HFFc6 (cell line): ENCODE measurements around the gene KDM2B. TPM values are rescaled to one million over a fixed set of nuclear protein-coding genes. Genes with fewer than 3 reads are reported as not detected.

Experiments used
- DNase-seq: peaks from one replicate; pipeline ENCODE4 v3.0.0-alpha.2; 2018
- H3K27ac Mint-ChIP-seq: 2 replicates; pipeline ENCODE4 v1.8.0; 2020; ENCODE audit warnings: mild to moderate bottlenecking, mixed read lengths
- H3K27me3 Mint-ChIP-seq: 2 replicates; pipeline ENCODE4 v1.8.0; 2021; ENCODE audit warnings: mild to moderate bottlenecking, moderate library complexity, mixed read lengths; ENCODE audit not compliant: insufficient read depth
- H3K36me3 Mint-ChIP-seq: 2 replicates; pipeline ENCODE4 v1.8.0; 2021; ENCODE audit warnings: low read depth, mixed read lengths
- H3K4me1 Mint-ChIP-seq: 2 replicates; pipeline ENCODE4 v1.8.0; 2020; ENCODE audit warnings: low read depth, mixed read lengths
- H3K4me3 Mint-ChIP-seq: 2 replicates; pipeline ENCODE4 v1.8.0; 2020; ENCODE audit warnings: mild to moderate bottlenecking, moderate library complexity, mixed read lengths
- H3K9me3 Mint-ChIP-seq: 2 replicates; pipeline ENCODE4 v1.8.0; 2020; ENCODE audit warnings: mild to moderate bottlenecking, mixed read lengths
- CTCF ChIP-seq: fragments of 200-600 bp; sonication (generic); IDR thresholded peaks from 2 replicates; pipeline ENCODE4 v1.5.0; 2021; ENCODE audit warnings: antibody characterized with exemption, mild to moderate bottlenecking
- long read RNA-seq: library from polyadenylated mRNA; unstranded; transcript quantifications from one replicate; pipeline ENCODE4 v2.0.0, GENCODE V29; 2019
- total RNA-seq, 6 experiments: library from RNA; stranded (reverse); fragmentation: NEBNext Ultra II Directional; extraction: Animal tissue kit (Norgen Biotek cat#: 25700); gene quantifications; 2 replicates in 1 of 6; 3 replicates in 5 of 6; pipeline ENCODE4 v1.2.3, GENCODE V29; 2021

Gene KDM2B
- total RNA-seq: 10 to 100 TPM; 15.4 to 24.0 (median 21.5) TPM
- long read RNA-seq, partial matches to known transcripts: 1 of 2 reads
- long read RNA-seq, other reads (novel, unspliced or antisense): 1 of 2 reads

GRCh38 chr12:121580959-121581685 is at the start of gene KDM2B:
Gene KDM2B (minus strand): TSS chr12:121581023. CDS start chr12:121580911, 112 bp downstream.
- Mint-ChIP-seq H3K27ac (peak within 1 kb of the TSS; percentile 92), H3K4me3 (peak within 1 kb of the TSS; percentile 92), H3K4me1 (peaks cover 44% of the 10 kb centered on the region), H3K36me3 (no peaks in the 10 kb centered on the region), H3K9me3 (no peaks in the 10 kb centered on the region), H3K27me3 (peaks cover 5% of the 10 kb centered on the region; the same call in 1 of the 2 replicates)
- peak; percentile 31 for DNase-seq
- TF ChIP-seq CTCF: no peak

GRCh38 chr12:121628536-121628935 is 47.7 kb upstream of the KDM2B start:
- peaks cover 10% of the 10 kb centered on the region; the same call in 1 of the 2 replicates for H3K36me3 Mint-ChIP-seq
- DNase-seq: no peak
- peaks cover 51% of the 10 kb centered on the region for H3K4me1 Mint-ChIP-seq
- H3K27me3 Mint-ChIP-seq: peaks cover under 1% of the 10 kb centered on the region; the same call in 1 of the 2 replicates
- H3K27ac Mint-ChIP-seq: peak overlapping the region; percentile 89
- peak overlapping the region; percentile 93 for H3K4me3 Mint-ChIP-seq
- TF ChIP-seq CTCF: no peak
- H3K9me3 Mint-ChIP-seq: no peaks in the 10 kb centered on the region

- Mint-ChIP-seq H3K9me3 (no peaks in the 10 kb centered on the region), H3K36me3 (peaks cover 10% of the 10 kb centered on the region; the same call in 1 of the 2 replicates), H3K27me3 (peaks cover 3% of the 10 kb centered on the region; the same call in 1 of the 2 replicates), H3K27ac (peak overlapping the region; percentile 89), H3K4me1 (peaks cover 51% of the 10 kb centered on the region), H3K4me3 (peak overlapping the region; percentile 93)
- no peak for TF ChIP-seq CTCF
- no peak for DNase-seq
Measured at GRCh38 chr12:121628037-121628436, 47.2 kb upstream of the KDM2B start.

- Mint-ChIP-seq H3K4me3 (peak overlapping the region; percentile 93), H3K27me3 (peaks cover 3% of the 10 kb centered on the region; the same call in 1 of the 2 replicates), H3K4me1 (peaks cover 42% of the 10 kb centered on the region), H3K36me3 (peaks cover 10% of the 10 kb centered on the region; the same call in 1 of the 2 replicates), H3K9me3 (no peaks in the 10 kb centered on the region), H3K27ac (peak overlapping the region; percentile 89)
- DNase-seq: peak; percentile 62
- TF ChIP-seq CTCF: no peak
Measured at GRCh38 chr12:121626853-121627640, 46.2 kb upstream of the KDM2B start.

- DNase-seq: peak; percentile 91
- Mint-ChIP-seq H3K36me3 (peaks cover 9% of the 10 kb centered on the region; the same call in 1 of the 2 replicates), H3K4me3 (peak within 1 kb of the TSS; percentile 93), H3K27ac (peak within 1 kb of the TSS; percentile 89), H3K27me3 (peaks cover 3% of the 10 kb centered on the region; the same call in 1 of the 2 replicates), H3K4me1 (peaks cover 37% of the 10 kb centered on the region), H3K9me3 (no peaks in the 10 kb centered on the region)
- no peak; the same call in 1 of the 2 replicates for TF ChIP-seq CTCF
Measured at GRCh38 chr12:121626087-121626852, 45.4 kb upstream of the KDM2B start, which contains the start of gene ORAI1. Gene ORAI1 (plus strand): TSS chr12:121626530.
